Gastroesophageal sphincter (tissue), 4 donors: ENCODE data around the gene HARBI1. TPM values are rescaled to one million over a fixed set of nuclear protein-coding genes. Genes with fewer than 3 reads are reported as not detected.

ENCODE experiments used
- ATAC-seq: fragments of 150-250 bp; one replicate; pipeline ENCODE4 v1.9.1; 2016; ENCODE audit warnings: mild to moderate bottlenecking, moderate library complexity
- H3K27ac ChIP-seq, 4 donors: fragments of 200-600 bp; sonication (generic) in 3 of 4; 1 replicate in 3 of 4; 2 replicates in 1 of 4; pipeline ENCODE4 v1.5.1; 2016 to 2019
- H3K27me3 ChIP-seq: fragments of 200-600 bp; sonication (generic); one replicate; pipeline ENCODE4 v1.5.1; 2019
- H3K36me3 ChIP-seq, 2 donors: fragments of 200-600 bp; sonication (generic); one replicate each; pipeline ENCODE4 v1.5.1; 2019; ENCODE audit warnings: control low read depth in 1 of 2
- H3K4me1 ChIP-seq, 3 donors: fragments of 200-600 bp; sonication (generic); 1 replicate in 2 of 3; 2 replicates in 1 of 3; pipeline ENCODE4 v1.5.1; 2016 to 2019; ENCODE audit warnings: control low read depth in 2 of 3
- H3K4me3 ChIP-seq, 2 donors: fragments of 200-600 bp; sonication (generic); one replicate each; pipeline ENCODE4 v1.5.1; 2019; ENCODE audit warnings: mild to moderate bottlenecking in 1 of 2, moderate library complexity in 1 of 2
- H3K9me3 ChIP-seq, 3 donors: fragments of 200-600 bp; sonication (generic); one replicate each; pipeline ENCODE4 v1.5.1; 2017 to 2019; ENCODE audit warnings: control low read depth in 2 of 3
- EP300 ChIP-seq: sonication (generic); formaldehyde crosslinking; IDR thresholded peaks from one replicate; pipeline ENCODE4 v1.6.1; 2017; ENCODE audit warnings: antibody characterized with exemption, mild to moderate bottlenecking
- POLR2A ChIP-seq, 2 donors: fragments of 450-650 bp; IDR thresholded peaks; one replicate each; pipeline ENCODE4 v1.6.1; 2017; ENCODE audit warnings: antibody characterized with exemption in 2 of 2, mild to moderate bottlenecking in 2 of 2, moderate library complexity in 1 of 2
- POLR2AphosphoS5 ChIP-seq: sonication (generic); formaldehyde crosslinking; IDR thresholded peaks from one replicate; pipeline ENCODE4 v1.6.1; 2017; ENCODE audit warnings: antibody characterized with exemption
- WGBS, 2 donors: methylation state at CpG; one replicate each; pipeline ENCODE4 v1.1.5; 2018; ENCODE audit warnings: low coverage in 1 of 2; 5-methylcytosine and 5-hydroxymethylcytosine counted together
- total RNA-seq, 4 donors: library from RNA; depleted of rRNA; stranded (reverse); fragments of >200 nt; gene quantifications; one replicate each; pipeline ENCODE4 v1.1.0, GENCODE V29; 2016
- TF ChIP-seq, protein P1 (sequence below), 4 experiments: fragments of 200-600 bp in 2 of 4; fragments of 450-650 bp in 2 of 4; sonication (generic) in 1 of 4; IDR thresholded peaks; one replicate each; pipeline ENCODE4 v1.5.1; 2017 to 2019; ENCODE audit warnings: antibody characterized with exemption in 4 of 4, mild to moderate bottlenecking in 2 of 4, moderate library complexity in 2 of 4

The HARBI1 gene
- total RNA-seq, 4 donors from 2014 or later, result 1.9 to 4.2 (median 2.5) TPM

- H3K4me1 ChIP-seq, result no peaks in the 10 kb centered on the region
- H3K27ac ChIP-seq, result no peak overlapping the region
- H3K36me3 ChIP-seq, result peaks cover 0 to 79% of the 10 kb centered on the region in 2 donors
- H3K4me3 ChIP-seq, result no peak overlapping the region
- no peak for TF ChIP-seq EP300
- no peak for TF ChIP-seq POLR2AphosphoS5
- TF ChIP-seq POLR2A (IDR thresholded peaks at IDR 0.05), result no peak
- TF ChIP-seq, protein P1, sequence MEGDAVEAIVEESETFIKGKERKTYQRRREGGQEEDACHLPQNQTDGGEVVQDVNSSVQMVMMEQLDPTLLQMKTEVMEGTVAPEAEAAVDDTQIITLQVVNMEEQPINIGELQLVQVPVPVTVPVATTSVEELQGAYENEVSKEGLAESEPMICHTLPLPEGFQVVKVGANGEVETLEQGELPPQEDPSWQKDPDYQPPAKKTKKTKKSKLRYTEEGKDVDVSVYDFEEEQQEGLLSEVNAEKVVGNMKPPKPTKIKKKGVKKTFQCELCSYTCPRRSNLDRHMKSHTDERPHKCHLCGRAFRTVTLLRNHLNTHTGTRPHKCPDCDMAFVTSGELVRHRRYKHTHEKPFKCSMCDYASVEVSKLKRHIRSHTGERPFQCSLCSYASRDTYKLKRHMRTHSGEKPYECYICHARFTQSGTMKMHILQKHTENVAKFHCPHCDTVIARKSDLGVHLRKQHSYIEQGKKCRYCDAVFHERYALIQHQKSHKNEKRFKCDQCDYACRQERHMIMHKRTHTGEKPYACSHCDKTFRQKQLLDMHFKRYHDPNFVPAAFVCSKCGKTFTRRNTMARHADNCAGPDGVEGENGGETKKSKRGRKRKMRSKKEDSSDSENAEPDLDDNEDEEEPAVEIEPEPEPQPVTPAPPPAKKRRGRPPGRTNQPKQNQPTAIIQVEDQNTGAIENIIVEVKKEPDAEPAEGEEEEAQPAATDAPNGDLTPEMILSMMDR (IDR thresholded peaks at IDR 0.05), result no peak
- H3K9me3 ChIP-seq, result no peaks in the 10 kb centered on the region
- no peak for ATAC-seq
- H3K27me3 ChIP-seq, result no peaks in the 10 kb centered on the region
- 94% methylated on average over 2 of the region's 2 CpGs; no CpG with 5 or more reads in 1 of the 2 donors for WGBS, 2 donors
Observed at GRCh38 chr11:46631676-46632075, 14.6 kb upstream of the HARBI1 start.

- no peaks in the 10 kb centered on the region for H3K4me1 ChIP-seq
- H3K4me3 ChIP-seq, result no peak overlapping the region
- H3K36me3 ChIP-seq, result peaks cover 0 to 82% of the 10 kb centered on the region in 2 donors
- 86 to 100% methylated on average over 1 of the region's 1 CpG for WGBS, 2 donors
- TF ChIP-seq EP300, result no peak
- TF ChIP-seq POLR2A (IDR thresholded peaks at IDR 0.05), result no peak
- TF ChIP-seq, protein P1 (IDR thresholded peaks at IDR 0.05), result no peak
- TF ChIP-seq POLR2AphosphoS5, result no peak
- H3K9me3 ChIP-seq, result no peaks in the 10 kb centered on the region
- H3K27me3 ChIP-seq, result no peaks in the 10 kb centered on the region
- no peak for ATAC-seq
- H3K27ac ChIP-seq, result no peak overlapping the region
Observed at GRCh38 chr11:46630237-46630636, 13.2 kb upstream of the HARBI1 start.

- TF ChIP-seq POLR2AphosphoS5 (no peak), POLR2A (IDR thresholded peaks at IDR 0.05) (no peak), EP300 (no peak)
- TF ChIP-seq, protein P1 (IDR thresholded peaks at IDR 0.05), result no peak
- Histone ChIP-seq H3K36me3 (peaks cover 0 to 90% of the 10 kb centered on the region in 2 donors), H3K4me1 (no peaks in the 10 kb centered on the region), H3K27ac (no peak overlapping the region), H3K27me3 (no peaks in the 10 kb centered on the region), H3K4me3 (no peak overlapping the region), H3K9me3 (no peaks in the 10 kb centered on the region)
- ATAC-seq, result no peak
- WGBS, 2 donors, result 69 to 80% methylated on average over 3 to 5 of the region's 6 CpGs
Observed at GRCh38 chr11:46628961-46629360, 11.9 kb upstream of the HARBI1 start.

- Histone ChIP-seq H3K9me3 (no peaks in the 10 kb centered on the region), H3K4me1 (peaks cover 0 to 11% (median 0%) of the 10 kb centered on the region in 3 donors), H3K27ac (no peak overlapping the region), H3K27me3 (no peaks in the 10 kb centered on the region), H3K36me3 (peaks cover 0 to 92% of the 10 kb centered on the region in 2 donors), H3K4me3 (no peak overlapping the region)
- ATAC-seq, result no peak
- TF ChIP-seq POLR2AphosphoS5, result no peak
- WGBS, 2 donors, result 73 to 100% methylated on average over 2 to 3 of the region's 3 CpGs
Observed at GRCh38 chr11:46625406-46625805, 8.4 kb upstream of the HARBI1 start.

GRCh38 chr11:46618837-46619236 lies 1.8 kb upstream of the HARBI1 start:
- TF ChIP-seq EP300, result no peak
- TF ChIP-seq, protein P1 (IDR thresholded peaks at IDR 0.05), result no peak
- TF ChIP-seq POLR2A (IDR thresholded peaks at IDR 0.05), result no peak
- TF ChIP-seq POLR2AphosphoS5, result no peak
- peaks cover 2 to 60% (median 14%) of the 10 kb centered on the region in 3 donors for H3K4me1 ChIP-seq
- ATAC-seq, result no peak
- H3K27ac ChIP-seq, result no peak overlapping the region
- H3K27me3 ChIP-seq, result no peaks in the 10 kb centered on the region
- H3K4me3 ChIP-seq, result peak overlapping the region in 1 of 2 donors; percentile 79
- WGBS, 2 donors, result 57 to 74% methylated on average over 5 to 6 of the region's 6 CpGs
- peaks cover 0 to 41% of the 10 kb centered on the region in 2 donors for H3K36me3 ChIP-seq
- H3K9me3 ChIP-seq, result no peaks in the 10 kb centered on the region
